Skeletal muscle tissue (tissue), 4 donors: ENCODE results near the gene RIMS1. TPM values are rescaled to one million over a fixed set of nuclear protein-coding genes. Genes with fewer than 3 reads are reported as not detected.

Source experiments
- H3K27ac ChIP-seq: one replicate; pipeline ENCODE4 v1.7.0; 2013; ENCODE audit warnings: mild to moderate bottlenecking, low read depth, low read length, inconsistent platforms
- H3K27me3 ChIP-seq, 3 donors: one replicate each; pipeline ENCODE4 v1.7.0; 2013; ENCODE audit warnings: low read length in 3 of 3; ENCODE audit not compliant: control insufficient read depth in 3 of 3, insufficient read depth in 3 of 3
- H3K36me3 ChIP-seq, 3 donors: one replicate each; pipeline ENCODE4 v1.7.0; 2013; ENCODE audit warnings: low read length in 3 of 3; ENCODE audit not compliant: control insufficient read depth in 3 of 3, insufficient read depth in 3 of 3
- H3K4me1 ChIP-seq, 3 donors: one replicate each; pipeline ENCODE4 v1.7.0; 2013; ENCODE audit warnings: low read length in 3 of 3, mild to moderate bottlenecking in 3 of 3; ENCODE audit not compliant: control insufficient read depth in 3 of 3, insufficient read depth in 3 of 3
- H3K4me3 ChIP-seq, 3 donors: one replicate each; pipeline ENCODE4 v1.7.0; 2013; ENCODE audit warnings: low read length in 3 of 3
- H3K9ac ChIP-seq, 3 donors: one replicate each; pipeline ENCODE4 v1.7.0; 2013; ENCODE audit warnings: low read length in 3 of 3, mild to moderate bottlenecking in 3 of 3, moderate library complexity in 2 of 3, low read depth in 1 of 3
- H3K9me3 ChIP-seq, 3 donors: one replicate each; pipeline ENCODE4 v1.7.0; 2013; ENCODE audit warnings: low read length in 3 of 3; ENCODE audit not compliant: control insufficient read depth in 3 of 3
- total RNA-seq: library from RNA; depleted of rRNA; stranded (reverse); fragments of >200 nt; gene quantifications from one replicate; pipeline ENCODE4 v1.2.3, GENCODE V29; 2014
- donor health status: Osteomylitis.

RIMS1 gene
- total RNA-seq, 1 donor from 2014 or later, result 15.7 TPM

GRCh38 chr6:72286911-72287311, 400.6 kb downstream of the RIMS1 start:
- H3K4me1 ChIP-seq, result no peaks in the 10 kb centered on the region
- no peaks in the 10 kb centered on the region for H3K9me3 ChIP-seq
- H3K4me3 ChIP-seq, result no peak overlapping the region
- no peaks in the 10 kb centered on the region for H3K27me3 ChIP-seq
- H3K9ac ChIP-seq, result no peak overlapping the region
- H3K27ac ChIP-seq, result no peak overlapping the region
- H3K36me3 ChIP-seq, result no peaks in the 10 kb centered on the region

GRCh38 chr6:72287801-72288200, 401.5 kb downstream of the RIMS1 start:
- H3K36me3 ChIP-seq, result no peaks in the 10 kb centered on the region
- H3K27ac ChIP-seq, result no peak overlapping the region
- H3K9me3 ChIP-seq, result no peaks in the 10 kb centered on the region
- H3K27me3 ChIP-seq, result no peaks in the 10 kb centered on the region
- H3K4me1 ChIP-seq, result no peaks in the 10 kb centered on the region
- H3K4me3 ChIP-seq, result no peak overlapping the region
- H3K9ac ChIP-seq, result no peak overlapping the region

- Histone ChIP-seq H3K9ac (no peak overlapping the region), H3K9me3 (no peaks in the 10 kb centered on the region), H3K27ac (no peak overlapping the region), H3K4me3 (no peak overlapping the region), H3K27me3 (no peaks in the 10 kb centered on the region), H3K4me1 (no peaks in the 10 kb centered on the region), H3K36me3 (no peaks in the 10 kb centered on the region)
Measured at GRCh38 chr6:72288592-72288991, 402.2 kb downstream of the RIMS1 start.

GRCh38 chr6:72290620-72291019, 404.3 kb downstream of the RIMS1 start:
- no peak overlapping the region for H3K9ac ChIP-seq
- H3K9me3 ChIP-seq, result no peaks in the 10 kb centered on the region
- no peaks in the 10 kb centered on the region for H3K4me1 ChIP-seq
- no peak overlapping the region for H3K27ac ChIP-seq
- H3K36me3 ChIP-seq, result no peaks in the 10 kb centered on the region
- H3K4me3 ChIP-seq, result no peak overlapping the region
- H3K27me3 ChIP-seq, result no peaks in the 10 kb centered on the region

- H3K27ac ChIP-seq, result no peak overlapping the region
- H3K4me1 ChIP-seq, result no peaks in the 10 kb centered on the region
- H3K9ac ChIP-seq, result no peak overlapping the region
- H3K4me3 ChIP-seq, result no peak overlapping the region
- H3K36me3 ChIP-seq, result no peaks in the 10 kb centered on the region
- H3K9me3 ChIP-seq, result no peaks in the 10 kb centered on the region
- H3K27me3 ChIP-seq, result no peaks in the 10 kb centered on the region
Measured at GRCh38 chr6:72296375-72296774, 410.0 kb downstream of the RIMS1 start.

GRCh38 chr6:72305971-72306370, 419.6 kb downstream of the RIMS1 start:
- H3K27me3 ChIP-seq, result no peaks in the 10 kb centered on the region
- H3K27ac ChIP-seq, result no peak overlapping the region
- H3K4me1 ChIP-seq, result no peaks in the 10 kb centered on the region
- H3K36me3 ChIP-seq, result no peaks in the 10 kb centered on the region
- no peak overlapping the region for H3K9ac ChIP-seq
- no peaks in the 10 kb centered on the region for H3K9me3 ChIP-seq
- H3K4me3 ChIP-seq, result no peak overlapping the region

- H3K4me3 ChIP-seq, result no peak overlapping the region
- no peak overlapping the region for H3K27ac ChIP-seq
- H3K4me1 ChIP-seq, result no peaks in the 10 kb centered on the region
- H3K27me3 ChIP-seq, result no peaks in the 10 kb centered on the region
- no peaks in the 10 kb centered on the region for H3K9me3 ChIP-seq
- no peaks in the 10 kb centered on the region for H3K36me3 ChIP-seq
- H3K9ac ChIP-seq, result no peak overlapping the region
Measured at GRCh38 chr6:72316675-72317380, 430.5 kb downstream of the RIMS1 start.

- Histone ChIP-seq H3K27me3 (no peaks in the 10 kb centered on the region), H3K4me1 (no peaks in the 10 kb centered on the region), H3K4me3 (no peak overlapping the region), H3K27ac (no peak overlapping the region), H3K36me3 (no peaks in the 10 kb centered on the region), H3K9ac (no peak overlapping the region), H3K9me3 (no peaks in the 10 kb centered on the region)
Measured at GRCh38 chr6:72321788-72322187, 435.4 kb downstream of the RIMS1 start.

GRCh38 chr6:72322771-72323170, 436.4 kb downstream of the RIMS1 start:
- no peak overlapping the region for H3K9ac ChIP-seq
- H3K4me3 ChIP-seq, result no peak overlapping the region
- no peaks in the 10 kb centered on the region for H3K9me3 ChIP-seq
- no peaks in the 10 kb centered on the region for H3K36me3 ChIP-seq
- H3K4me1 ChIP-seq, result no peaks in the 10 kb centered on the region
- H3K27ac ChIP-seq, result no peak overlapping the region
- no peaks in the 10 kb centered on the region for H3K27me3 ChIP-seq

- no peaks in the 10 kb centered on the region for H3K36me3 ChIP-seq
Measured at GRCh38 chr6:72324591-72324990, 438.2 kb downstream of the RIMS1 start.

More at GRCh38 chr6:72324591-72324990, 438.2 kb downstream of the RIMS1 start:
- Histone ChIP-seq H3K9me3 (no peaks in the 10 kb centered on the region), H3K4me1 (no peaks in the 10 kb centered on the region), H3K9ac (no peak overlapping the region), H3K4me3 (no peak overlapping the region), H3K27ac (no peak overlapping the region), H3K27me3 (no peaks in the 10 kb centered on the region)
